GM18951 (cell line): ENCODE results near the gene PGM1.

Experiments
- POLR2A ChIP-seq: IDR thresholded peaks from 4 replicates; pipeline ENCODE4 v1.6.1; 2011; ENCODE audit warnings: mild to moderate bottlenecking; ENCODE audit not compliant: insufficient read length, insufficient read depth; ENCODE audit errors: extremely low read depth
- in situ Hi-C: fragments of 300-500 bp; cut with MboI; formaldehyde crosslinking; loops from one replicate; pipeline ENCODE4 v1.12.0; 2022; ENCODE audit warnings: low sequenced_read_pairs, mixed read lengths, inconsistent platforms; ENCODE audit not compliant: unreplicated experiment

PGM1 gene

DNA sequence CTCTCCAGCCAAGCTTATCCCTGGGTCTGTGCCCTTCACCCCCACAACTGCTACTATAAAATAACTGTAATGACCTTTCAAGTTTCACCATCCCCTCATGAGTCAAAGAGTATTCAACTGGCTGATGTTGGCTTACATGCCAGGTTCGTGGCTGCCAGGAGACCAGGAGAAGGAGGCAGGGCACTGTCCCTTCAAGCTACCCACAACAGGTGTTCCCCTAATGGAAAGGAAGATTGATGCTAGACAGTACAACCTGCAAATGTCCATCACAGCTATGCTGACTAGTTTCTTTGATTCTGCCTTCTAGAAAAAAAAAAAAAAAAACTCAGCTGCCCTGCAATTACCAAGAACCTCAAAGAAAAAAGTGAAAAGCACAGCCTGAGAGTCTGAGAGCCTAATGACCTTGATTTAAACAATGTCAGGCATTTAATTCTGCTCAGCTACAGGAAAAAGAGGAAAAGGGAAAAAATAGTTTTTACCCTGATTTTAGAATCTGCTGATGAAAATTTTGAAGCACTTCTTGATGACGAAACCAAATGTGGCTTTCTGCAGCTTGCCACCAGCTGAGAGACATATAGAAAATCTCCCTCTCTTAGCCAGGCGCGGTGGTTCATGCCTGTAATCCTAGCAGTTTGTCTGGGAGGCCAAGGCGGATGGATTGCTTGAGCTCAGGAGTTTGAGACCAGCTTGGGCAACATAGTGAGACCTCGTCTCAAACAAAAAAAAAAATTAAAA lies 97.9 kb downstream of the PGM1 start:
- in situ Hi-C loops: loop anchor here (25.0 kb wide), 2 partner anchors 446 to 546 kb away; no protein-coding TSS in a partner anchor

DNA sequence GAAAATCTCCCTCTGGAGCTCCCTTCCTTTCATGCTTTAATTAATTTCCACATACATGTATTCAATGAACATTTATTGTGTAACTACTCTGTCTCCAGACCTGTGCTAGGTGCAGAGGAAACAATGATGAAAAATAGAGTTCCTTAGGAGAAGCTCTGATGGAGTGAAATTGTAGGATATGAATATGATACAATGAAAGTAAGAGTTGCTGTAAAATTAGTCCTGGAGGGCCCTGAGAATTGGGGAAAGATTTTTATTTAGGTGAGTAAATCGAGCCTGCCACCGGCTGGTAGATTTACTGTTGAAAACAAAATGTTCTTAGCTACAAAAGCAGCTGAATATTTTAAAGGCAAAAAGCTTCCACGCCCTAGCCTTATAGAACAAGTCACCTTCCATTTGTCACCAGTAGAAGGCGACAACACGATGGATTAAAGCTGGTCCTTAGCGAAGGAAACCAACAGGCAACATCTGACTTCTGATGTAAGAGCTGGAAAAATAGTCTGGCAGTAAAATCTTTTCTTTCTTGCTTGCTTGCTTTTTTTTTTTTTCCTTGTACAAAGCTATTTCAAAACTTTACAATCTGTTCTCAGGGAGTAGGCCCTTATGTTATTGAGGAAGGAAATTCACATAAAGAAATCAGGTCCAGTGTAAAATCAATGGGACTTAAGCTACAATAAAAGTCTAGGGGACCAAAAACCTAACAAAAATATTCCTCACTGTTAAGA lies 98.7 kb downstream of the PGM1 start:
- TF ChIP-seq POLR2A: no peak
- in situ Hi-C loops: loop anchor here (25.0 kb wide), 2 partner anchors 445 to 545 kb away; no protein-coding TSS in a partner anchor

More for the DNA sequence above, 97.9 kb downstream of the PGM1 start:
- no peak for TF ChIP-seq POLR2A

- no peak for TF ChIP-seq POLR2A
- in situ Hi-C loops: loop anchor here (25.0 kb wide), 2 partner anchors 443 to 543 kb away; no protein-coding TSS in a partner anchor
Measured at GRCh38 chr1:63693944-63694571, 100.8 kb downstream of the PGM1 start.

DNA sequence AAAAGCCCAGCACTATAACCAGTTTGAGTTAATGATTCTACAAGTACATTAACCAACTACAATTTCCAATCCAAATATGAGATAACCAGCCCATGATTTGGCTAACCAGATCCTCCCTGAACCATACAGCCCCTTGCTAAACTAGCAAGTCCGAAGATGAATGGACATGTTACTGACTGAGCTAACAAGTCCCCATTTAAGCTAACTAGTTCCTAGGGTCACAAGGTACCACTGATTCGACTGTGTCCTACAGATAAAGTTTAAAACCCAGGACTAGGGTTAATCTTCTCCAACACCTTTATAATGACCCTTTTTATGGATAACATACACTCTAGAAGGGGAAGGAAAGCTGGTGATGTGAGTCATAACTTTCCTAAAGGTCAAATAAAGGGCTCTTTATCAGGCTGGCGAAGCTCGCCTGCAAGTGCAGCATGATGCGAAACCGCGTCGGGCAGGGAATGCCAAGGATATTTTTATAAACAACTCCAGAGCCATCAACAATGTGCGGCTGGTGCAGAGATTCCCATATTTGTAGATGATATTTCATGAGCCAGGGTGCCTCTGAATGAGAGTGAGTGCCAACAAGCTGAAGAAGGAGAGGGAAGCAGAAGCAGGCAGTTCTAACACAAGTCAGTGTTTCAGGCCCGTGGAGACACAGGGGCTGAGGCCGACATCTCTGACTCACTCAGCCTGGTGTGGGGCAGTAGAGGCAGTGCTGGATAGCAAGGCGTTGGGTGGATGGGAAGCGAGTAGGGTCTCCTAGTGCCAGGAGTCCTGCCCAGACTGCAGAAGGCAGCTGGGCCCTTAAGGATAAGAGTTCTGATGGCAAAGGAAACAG lies 105.0 kb downstream of the PGM1 start:
- in situ Hi-C loops: loop anchor here (25.0 kb wide), 2 partner anchors 439 to 539 kb away; no protein-coding TSS in a partner anchor
- TF ChIP-seq POLR2A: no peak

DNA sequence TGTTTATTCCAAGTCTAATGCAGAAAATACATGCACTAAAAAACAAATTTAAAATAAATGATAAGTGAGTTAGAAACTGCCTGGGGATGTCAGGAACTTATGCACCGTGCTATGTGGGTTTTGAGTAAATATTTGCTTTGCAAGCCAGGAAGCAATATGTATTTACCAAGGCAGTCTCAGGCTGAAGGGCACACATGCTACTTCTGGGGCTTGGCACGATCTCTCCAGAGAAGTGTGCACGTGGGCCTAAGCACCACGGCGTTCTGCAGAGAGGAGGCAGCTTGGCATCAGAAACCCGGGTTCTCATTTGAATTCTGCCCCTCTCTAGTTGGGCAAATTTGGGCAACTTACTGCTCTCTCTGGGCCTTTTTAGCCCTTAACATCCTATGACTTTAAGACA lies 108.0 kb downstream of the PGM1 start:
- in situ Hi-C loops: no loop called here
- no peak for TF ChIP-seq POLR2A

- in situ Hi-C loops: no loop called here
- no peak for TF ChIP-seq POLR2A
Measured at GRCh38 chr1:63703701-63704107, 110.5 kb downstream of the PGM1 start.

DNA sequence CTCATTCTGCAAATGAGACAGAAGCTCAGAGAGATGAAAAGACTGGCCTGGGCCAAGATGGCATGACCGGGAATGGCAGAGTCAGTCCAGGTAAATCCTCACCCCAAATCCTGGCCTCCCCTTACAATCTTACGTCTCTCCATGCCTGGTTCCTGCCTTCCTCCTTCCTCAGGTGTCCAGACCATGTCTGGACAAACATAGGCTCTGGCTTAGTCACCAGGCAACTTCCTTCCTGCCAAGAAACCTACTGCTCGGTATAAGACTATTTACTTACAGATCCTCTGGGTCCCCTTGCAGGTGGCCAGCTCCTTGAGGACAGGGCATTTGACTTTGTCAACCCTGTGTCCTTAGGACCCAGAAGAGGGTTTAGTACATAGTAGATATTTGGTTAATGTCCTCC lies 111.2 kb downstream of the PGM1 start:
- no peak for TF ChIP-seq POLR2A
- in situ Hi-C loops: no loop called here

DNA sequence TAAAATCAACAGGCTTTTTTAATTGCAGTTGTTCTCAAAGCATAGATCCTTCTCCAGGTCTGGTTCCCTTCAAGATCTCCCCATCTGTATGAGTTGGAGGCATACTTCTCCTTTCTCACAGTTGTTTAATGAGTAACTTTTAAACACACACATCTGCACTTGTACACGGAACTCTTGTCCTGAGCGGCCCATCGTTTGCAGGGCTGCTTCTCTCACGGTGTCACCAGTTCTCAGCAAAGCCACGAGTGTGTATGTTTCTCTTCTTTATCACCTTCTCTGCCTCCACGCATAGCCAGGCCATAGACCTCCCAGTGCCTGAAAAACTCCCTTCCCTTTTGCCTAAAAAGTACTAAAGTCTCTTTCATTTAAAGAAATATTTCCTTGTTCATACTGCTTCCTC lies 111.9 kb downstream of the PGM1 start:
- TF ChIP-seq POLR2A: no peak
- in situ Hi-C loops: no loop called here

GRCh38 chr1:63709267-63709828 lies 116.1 kb downstream of the PGM1 start:
- in situ Hi-C loops: no loop called here
- TF ChIP-seq POLR2A: no peak
